OCI-LY7 (cell line): ENCODE measurements around the gene TNFRSF12A. TPM values are rescaled to one million over a fixed set of nuclear protein-coding genes. Genes with fewer than 3 reads are reported as not detected.
A peak's percentile ranks its signal among the peaks of the same experiment; 100 is the strongest.

Source experiments
- BruUV-seq: library from RNA; stranded (reverse); fragments of 400-500 nt; replicated peaks from 2 replicates; lab custom pipeline; 2021; lab: Mats Ljungman, UMichigan
- CTCF ChIA-PET: fragments of 300-600 bp; sonication (Branson Sonifier 250); formaldehyde crosslinking; loops from one replicate; lab custom pipeline; 2022; ENCODE audit warnings: antibody characterized with exemption; ENCODE audit not compliant: unreplicated experiment; lab: Charles Lee
- POLR2A ChIA-PET: fragments of 300-600 bp; sonication (Branson Sonifier 250); formaldehyde crosslinking; loops from one replicate; lab custom pipeline; 2022; ENCODE audit warnings: antibody characterized with exemption; lab: Charles Lee
- DNase-seq: peaks from one replicate; pipeline ENCODE4 v3.0.0-alpha.2; 2015; ENCODE audit warnings: low spot score
- H2AFZ ChIP-seq: fragments of 200-600 bp; sonication (generic), shearing (Covaris generic); 2 replicates; pipeline ENCODE4 v1.6.1; 2014; ENCODE audit warnings: mild to moderate bottlenecking, antibody characterized with exemption, low read length, moderate library complexity
- H3K27ac ChIP-seq: fragments of 200-600 bp; sonication (generic); 2 replicates; pipeline ENCODE4 v1.5.1; 2014; ENCODE audit warnings: mixed run types, low read depth, mild to moderate bottlenecking, moderate library complexity, low read length, inconsistent platforms; ENCODE audit not compliant: poor library complexity, severe bottlenecking
- H3K36me3 ChIP-seq: fragments of 200-600 bp; sonication (generic); 2 replicates; pipeline ENCODE4 v1.6.1; 2014; ENCODE audit warnings: mild to moderate bottlenecking, antibody characterized with exemption, low read length, moderate library complexity, mixed read lengths; ENCODE audit not compliant: insufficient read depth
- H3K4me1 ChIP-seq: fragments of 200-600 bp; sonication (generic); 2 replicates; pipeline ENCODE4 v1.5.1; 2014; ENCODE audit warnings: mild to moderate bottlenecking, low read length; ENCODE audit not compliant: insufficient read depth, poor library complexity, severe bottlenecking
- H3K4me2 ChIP-seq: fragments of 200-600 bp; sonication (generic); 2 replicates; pipeline ENCODE4 v1.6.1; 2014; ENCODE audit warnings: mild to moderate bottlenecking, low read length
- H3K4me3 ChIP-seq: fragments of 200-600 bp; sonication (generic); 2 replicates; pipeline ENCODE4 v1.5.1; 2014; ENCODE audit warnings: mild to moderate bottlenecking, low read depth, low read length; ENCODE audit not compliant: poor library complexity, severe bottlenecking
- H3K79me2 ChIP-seq: fragments of 200-600 bp; sonication (generic); 2 replicates; pipeline ENCODE4 v1.6.1; 2016; ENCODE audit warnings: low read depth, mild to moderate bottlenecking, low read length, moderate library complexity, mixed read lengths; ENCODE audit not compliant: insufficient read depth
- H3K9me2 ChIP-seq: fragments of 200-600 bp; sonication (generic); 2 replicates; pipeline ENCODE4 v1.6.1; 2016; ENCODE audit warnings: mild to moderate bottlenecking, low read length, mixed read lengths; ENCODE audit not compliant: insufficient read depth
- H3K9me3 ChIP-seq: fragments of 200-600 bp; sonication (generic); 2 replicates; pipeline ENCODE4 v1.6.1; 2014; ENCODE audit warnings: mild to moderate bottlenecking, mixed run types, low read length, mixed read lengths
- H4K20me1 ChIP-seq: fragments of 200-600 bp; sonication (generic); 2 replicates; pipeline ENCODE4 v1.6.1; 2014; ENCODE audit warnings: mild to moderate bottlenecking, antibody characterized with exemption, low read length, moderate library complexity, mixed read lengths; ENCODE audit not compliant: insufficient read depth
- CTCF ChIP-seq: fragments of 200-600 bp; sonication (generic); conservative IDR thresholded peaks from 2 replicates; pipeline ENCODE4 v1.5.1; 2014; ENCODE audit warnings: mild to moderate bottlenecking, antibody characterized with exemption, low read length, moderate library complexity, mixed read lengths
- EZH2phosphoT487 ChIP-seq: fragments of 200-600 bp; sonication (generic); IDR thresholded peaks from 2 replicates; pipeline ENCODE4 v1.6.1; 2018; ENCODE audit warnings: low read depth, borderline replicate concordance, mild to moderate bottlenecking, mixed run types, antibody characterized with exemption, low read length, moderate library complexity, mixed read lengths
- intact Hi-C: fragments of 100-400 bp; cut with micrococcal nuclease; formaldehyde crosslinking; loops from one replicate; pipeline ENCODE4 v1.10.0; 2022; ENCODE audit not compliant: unreplicated experiment
- total RNA-seq, 2 experiments: library from RNA; depleted of rRNA in 1 of 2; stranded (reverse); fragments of >200 nt in 1 of 2; shearing (Covaris generic) in 1 of 2; gene quantifications; 2 replicates each; pipeline ENCODE4 v1.2.3, GENCODE V29; 2014 to 2022

TNFRSF12A gene
- total RNA-seq, 2 experiments from 2014 or later = 1.9 to 4.9 TPM

DNA sequence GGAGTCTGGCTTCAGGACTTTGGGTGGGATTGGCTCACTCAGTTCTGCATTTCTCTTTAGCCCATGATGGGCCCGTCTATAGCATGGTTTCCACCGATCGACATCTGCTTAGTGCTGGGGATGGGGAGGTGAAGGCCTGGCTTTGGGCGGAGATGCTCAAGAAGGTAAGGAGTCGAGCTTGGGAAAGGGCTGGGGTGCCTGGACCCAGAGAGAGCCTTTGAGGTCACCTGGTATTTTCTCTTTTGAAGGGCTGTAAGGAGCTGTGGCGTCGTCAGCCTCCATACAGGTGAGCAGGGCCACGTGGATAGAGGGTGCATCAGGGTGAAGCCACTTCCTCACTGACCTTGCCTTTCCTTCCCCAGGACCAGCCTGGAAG is 5.8 kb downstream of the TNFRSF12A start:
- H3K27ac ChIP-seq = no peak overlapping the region
- H3K4me1 ChIP-seq = peaks cover 35% of the 10 kb centered on the region
- TSS peak; percentile 7 for BruUV-seq
- ChIA-PET CTCF (no interaction called here), POLR2A (no interaction called here)
- H3K4me3 ChIP-seq = no peak overlapping the region
- TF ChIP-seq EZH2phosphoT487 = no peak
- no peak for TF ChIP-seq CTCF
- no peaks in the 10 kb centered on the region for H3K9me3 ChIP-seq
- no peak for DNase-seq
- no peaks in the 10 kb centered on the region for H3K79me2 ChIP-seq
- no peaks in the 10 kb centered on the region; the same call in 1 of the 2 replicates for H4K20me1 ChIP-seq
- H3K9me2 ChIP-seq = no peaks in the 10 kb centered on the region
- H3K36me3 ChIP-seq = peaks cover 16% of the 10 kb centered on the region
- H3K4me2 ChIP-seq = no peak overlapping the region
- intact Hi-C loops = no loop called here
- H2AFZ ChIP-seq = no peak overlapping the region

GRCh38 chr16:3026609-3027488 is 6.7 kb downstream of the TNFRSF12A start:
- no TSS peak for BruUV-seq
- DNase-seq = no peak
- Histone ChIP-seq H3K79me2 (no peaks in the 10 kb centered on the region), H4K20me1 (no peaks in the 10 kb centered on the region; the same call in 1 of the 2 replicates), H3K4me1 (peaks cover 27% of the 10 kb centered on the region), H3K27ac (no peak overlapping the region), H3K4me3 (no peak overlapping the region), H3K9me2 (no peaks in the 10 kb centered on the region), H3K36me3 (peaks cover 16% of the 10 kb centered on the region), H2AFZ (no peak overlapping the region), H3K4me2 (no peak overlapping the region), H3K9me3 (no peaks in the 10 kb centered on the region)
- ChIA-PET CTCF (interaction anchor here (1.5 kb wide), 1 partner anchor 23 kb away, joined by 5 read pairs; no protein-coding TSS in a partner anchor), POLR2A (no interaction called here)
- intact Hi-C loops = no loop called here
- TF ChIP-seq EZH2phosphoT487 = no peak
- no peak for TF ChIP-seq CTCF

DNA sequence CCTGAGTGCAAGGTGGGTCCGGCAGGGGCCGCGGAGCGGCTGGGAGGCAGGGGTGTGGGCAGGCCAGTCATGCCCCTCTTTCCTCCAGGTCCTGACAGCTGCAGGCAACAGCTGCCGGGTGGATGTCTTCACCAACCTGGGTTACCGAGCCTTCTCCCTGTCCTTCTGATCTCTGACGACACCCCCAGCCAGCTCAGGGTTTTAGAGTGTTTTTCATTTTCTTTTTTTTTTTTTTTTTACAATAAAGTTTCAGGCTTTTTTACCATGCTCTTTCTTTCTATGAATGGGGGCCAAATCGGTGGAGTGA is 7.3 kb downstream of the TNFRSF12A start:
- Histone ChIP-seq H2AFZ (no peak overlapping the region), H3K36me3 (peaks cover 16% of the 10 kb centered on the region), H3K4me1 (peaks cover 21% of the 10 kb centered on the region), H3K9me2 (no peaks in the 10 kb centered on the region), H3K27ac (no peak overlapping the region), H4K20me1 (no peaks in the 10 kb centered on the region; the same call in 1 of the 2 replicates), H3K4me3 (no peak overlapping the region), H3K79me2 (no peaks in the 10 kb centered on the region), H3K9me3 (no peaks in the 10 kb centered on the region), H3K4me2 (no peak overlapping the region)
- intact Hi-C loops = no loop called here
- TF ChIP-seq CTCF (no peak), EZH2phosphoT487 (no peak)
- no peak for DNase-seq
- ChIA-PET CTCF (interaction anchor here (0.6 to 1.6 kb wide), 5 partner anchors 11 to 275 kb away, joined by 4 to 12 read pairs (median 5); partner anchors contain the start of gene SRRM2), POLR2A (interaction anchor here (0.6 to 1.1 kb wide), 2 partner anchors 8 to 108 kb away, joined by 3 read pairs; no protein-coding TSS in a partner anchor)
- BruUV-seq = no TSS peak
